ENCODE data around the gene TP53I13.

- TF ChIP-seq CTCF (IDR thresholded peaks at IDR 0.05 in 8 of 11, conservative IDR thresholded peaks at IDR 0.05 in 3 of 11) (no peak), POLR2A (IDR thresholded peaks at IDR 0.05) (no peak), POLR2AphosphoS5 (IDR thresholded peaks at IDR 0.05) (no peak)
Measured at GRCh38 chr17:29611351-29612093, 43.0 kb downstream of the TP53I13 start.

All from spleen (tissue), 7 donors.